ENCODE results near the gene GRM6. TPM values are rescaled to one million over a fixed set of nuclear protein-coding genes. Genes with fewer than 3 reads are reported as not detected.

The GRM6 gene
- total and polyA plus RNA-seq, 10 donors, result not detected

- Histone ChIP-seq H3K4me1 (no peaks in the 10 kb centered on the region), H3K36me3 (peaks cover 0 to 52% (median 15%) of the 10 kb centered on the region in 6 donors), H3K9me3 (peaks cover 41 to 100% (median 100%) of the 10 kb centered on the region in 8 donors), H3K4me3 (no peak overlapping the region), H3K27ac (no peak overlapping the region), H3K27me3 (replicated peaks in 1 of 7) (no peaks in the 10 kb centered on the region)
- no peak for DNase-seq
- WGBS, 5 donors, result 92 to 98% (median 95%) methylated on average over 5 of the region's 5 CpGs
- intact Hi-C loops (cut with DNase I; ENCODE audit: low total_unique reads), result no loop called here
- no peak for TF ChIP-seq CTCF (IDR thresholded peaks at IDR 0.05 in 8 of 11, conservative IDR thresholded peaks at IDR 0.05 in 3 of 11)
- no peak for TF ChIP-seq POLR2AphosphoS5 (IDR thresholded peaks at IDR 0.05)
- TF ChIP-seq POLR2A (IDR thresholded peaks at IDR 0.05), result no peak
Measured at GRCh38 chr5:178965465-178966055, 29.6 kb downstream of the GRM6 start.

- WGBS, 5 donors, result 11 to 36% (median 12%) methylated on average over 10 to 23 of the region's 23 CpGs
- peak overlapping the region; percentile 22 to 66 (median 45) for H3K4me3 ChIP-seq
- no peak for DNase-seq
- H3K36me3 ChIP-seq, result peaks cover 0 to 12% (median 4%) of the 10 kb centered on the region in 6 donors
- intact Hi-C loops (cut with DNase I; ENCODE audit: low total_unique reads), result no loop called here
- H3K4me1 ChIP-seq, result no peaks in the 10 kb centered on the region
- H3K27ac ChIP-seq, result peak overlapping the region in 6 of 8 donors; percentile 68 to 83 (median 76)
- TF ChIP-seq POLR2AphosphoS5 (IDR thresholded peaks at IDR 0.05) (no peak), CTCF (IDR thresholded peaks at IDR 0.05 in 8 of 11, conservative IDR thresholded peaks at IDR 0.05 in 3 of 11) (no peak), POLR2A (IDR thresholded peaks at IDR 0.05) (no peak)
- H3K9me3 ChIP-seq, result peaks cover 17 to 100% (median 92%) of the 10 kb centered on the region in 8 donors
- peaks cover 0 to 33% (median 19%) of the 10 kb centered on the region in 7 donors for H3K27me3 ChIP-seq (replicated peaks in 1 of 7)
Measured at GRCh38 chr5:178941361-178941760, 53.8 kb downstream of the GRM6 start.

GRCh38 chr5:178940569-178941360 is 54.4 kb downstream of the GRM6 start, which contains the start of gene ZNF454:
Gene ZNF454, plus strand, starts transcription at chr5:178941198. Its CDS starts 1,594 bp downstream, at chr5:178942792.
- WGBS, 5 donors, result 9 to 23% (median 12%) methylated on average over 60 to 69 of the region's 69 CpGs
- H3K27me3 ChIP-seq (replicated peaks in 1 of 7), result peaks cover 0 to 33% (median 19%) of the 10 kb centered on the region in 7 donors
- peaks cover 0 to 7% (median 0%) of the 10 kb centered on the region in 6 donors for H3K36me3 ChIP-seq
- intact Hi-C loops (cut with DNase I; ENCODE audit: low total_unique reads), result no loop called here
- peaks cover 23 to 100% (median 92%) of the 10 kb centered on the region in 8 donors for H3K9me3 ChIP-seq
- H3K4me1 ChIP-seq, result no peaks in the 10 kb centered on the region
- TF ChIP-seq POLR2A (IDR thresholded peaks at IDR 0.05), result no peak
- TF ChIP-seq POLR2AphosphoS5 (IDR thresholded peaks at IDR 0.05), result peak; percentile 65 to 85 (median 81)
- H3K4me3 ChIP-seq, result peak within 1 kb of the TSS; percentile 22 to 66 (median 45)
- peak; percentile 87 for DNase-seq
- H3K27ac ChIP-seq, result peak within 1 kb of the TSS in 7 of 8 donors; percentile 68 to 83 (median 74)

- DNase-seq, result no peak
- Histone ChIP-seq H3K27me3 (replicated peaks in 1 of 7) (no peaks in the 10 kb centered on the region), H3K4me1 (no peaks in the 10 kb centered on the region), H3K4me3 (no peak overlapping the region), H3K36me3 (peaks cover 0 to 57% (median 20%) of the 10 kb centered on the region in 6 donors), H3K27ac (no peak overlapping the region), H3K9me3 (peaks cover 59 to 100% (median 100%) of the 10 kb centered on the region in 8 donors)
- intact Hi-C loops (cut with DNase I; ENCODE audit: low total_unique reads), result no loop called here
- WGBS, 5 donors, result 90 to 96% (median 94%) methylated on average over 11 of the region's 11 CpGs
- TF ChIP-seq POLR2AphosphoS5 (IDR thresholded peaks at IDR 0.05) (no peak), CTCF (IDR thresholded peaks at IDR 0.05 in 8 of 11, conservative IDR thresholded peaks at IDR 0.05 in 3 of 11) (no peak), POLR2A (IDR thresholded peaks at IDR 0.05) (no peak)
Measured at GRCh38 chr5:178931846-178932760, 63.0 kb downstream of the GRM6 start.

Data from spleen (tissue), 11 donors.